ENCODE results near the gene CYTH1.

CYTH1 gene

GRCh38 chr17:78774956-78775571, 7.0 kb downstream of the CYTH1 start:
- no peak overlapping the region for H3K4me3 ChIP-seq (ENCODE audit: control insufficient read depth, low read depth, low read length)
- DNase-seq (ENCODE audit: low read depth): no peak
- no peak for TF ChIP-seq CTCF (conservative IDR thresholded peaks at IDR 0.05; ENCODE audit: control insufficient read depth, insufficient read depth, low read depth, low read length)

- no peak for TF ChIP-seq CTCF (conservative IDR thresholded peaks at IDR 0.05; ENCODE audit: control insufficient read depth, insufficient read depth, low read depth, low read length)
- no peak overlapping the region for H3K4me3 ChIP-seq (ENCODE audit: control insufficient read depth, low read depth, low read length)
- DNase-seq (ENCODE audit: low read depth): no peak
Measured at GRCh38 chr17:78774453-78774852, 7.6 kb downstream of the CYTH1 start.

GRCh38 chr17:78771758-78772382, 10.2 kb downstream of the CYTH1 start:
- no peak for DNase-seq (ENCODE audit: low read depth)
- TF ChIP-seq CTCF (conservative IDR thresholded peaks at IDR 0.05; ENCODE audit: control insufficient read depth, insufficient read depth, low read depth, low read length): no peak
- no peak overlapping the region for H3K4me3 ChIP-seq (ENCODE audit: control insufficient read depth, low read depth, low read length)

GRCh38 chr17:78769196-78769773, 12.8 kb downstream of the CYTH1 start:
- TF ChIP-seq CTCF (conservative IDR thresholded peaks at IDR 0.05; ENCODE audit: control insufficient read depth, insufficient read depth, low read depth, low read length): no peak
- DNase-seq (ENCODE audit: low read depth): no peak
- no peak overlapping the region for H3K4me3 ChIP-seq (ENCODE audit: control insufficient read depth, low read depth, low read length)

- no peak overlapping the region for H3K4me3 ChIP-seq (ENCODE audit: control insufficient read depth, low read depth, low read length)
- no peak for TF ChIP-seq CTCF (conservative IDR thresholded peaks at IDR 0.05; ENCODE audit: control insufficient read depth, insufficient read depth, low read depth, low read length)
- no peak for DNase-seq (ENCODE audit: low read depth)
Measured at GRCh38 chr17:78767806-78768205, 14.3 kb downstream of the CYTH1 start.

GRCh38 chr17:78766743-78767294, 15.3 kb downstream of the CYTH1 start:
- H3K4me3 ChIP-seq (ENCODE audit: control insufficient read depth, low read depth, low read length): no peak overlapping the region
- TF ChIP-seq CTCF (conservative IDR thresholded peaks at IDR 0.05; ENCODE audit: control insufficient read depth, insufficient read depth, low read depth, low read length): no peak

More at GRCh38 chr17:78766743-78767294, 15.3 kb downstream of the CYTH1 start:
- DNase-seq (ENCODE audit: low read depth): no peak
